NCI-H146 treated with DMSO at 0.1 percent for 48 hours (cell line): ENCODE data around the gene DNAJC27.
A peak's percentile ranks its signal among the peaks of the same experiment; 100 is the strongest.
"Not testable (repeated sequence)": the region's sequence is repeated elsewhere in the genome, so short reads cannot be mapped to it uniquely, and the experiment has no call there.

Experiments
- DNase-seq: peaks from one replicate; lab custom pipeline; 2025; ENCODE audit not compliant: unreplicated experiment; lab: John Stamatoyannopoulos, UW

The DNAJC27 gene

DNA sequence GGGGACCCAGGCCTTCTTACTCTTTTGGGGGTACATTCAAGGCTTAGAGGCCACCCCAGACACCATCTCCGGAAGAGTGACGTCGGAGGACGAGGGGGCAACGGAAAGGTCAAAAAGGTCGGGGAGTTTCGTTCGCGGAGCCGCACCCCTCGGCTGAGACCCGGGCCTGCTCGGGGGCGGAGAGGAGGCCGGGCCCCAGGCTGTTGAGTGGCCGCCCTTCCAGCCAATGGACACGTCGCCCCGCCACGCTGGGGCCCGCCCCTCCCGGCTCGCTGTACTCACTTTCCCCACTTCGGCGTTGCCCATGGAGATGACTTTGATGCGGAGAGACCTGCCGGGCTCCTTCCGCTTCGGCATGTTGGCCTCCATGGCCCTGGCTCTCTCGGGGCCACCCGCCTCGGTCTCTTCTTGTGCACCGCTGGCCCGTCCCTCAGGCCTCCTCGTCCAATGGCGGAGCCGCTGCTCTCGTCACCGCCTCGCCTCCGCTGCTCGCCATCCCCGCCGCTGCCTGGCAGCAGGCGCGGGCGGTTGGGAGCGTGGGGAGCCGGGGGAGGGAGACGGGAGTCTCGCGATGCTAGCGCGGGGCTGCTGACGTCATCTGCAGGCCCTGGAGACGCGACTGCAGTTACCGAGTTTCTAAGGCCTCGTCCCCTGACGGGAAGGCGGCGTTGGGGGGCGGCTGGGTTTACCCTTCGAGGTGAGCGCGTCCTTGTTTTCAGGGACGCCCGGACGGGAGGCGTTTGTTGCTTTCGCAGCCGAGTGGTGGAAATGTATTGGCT lies at the start of gene DNAJC27:
TSS of gene DNAJC27 (minus strand) at position 420 of the 779 bp plus-strand sequence. CDS start at position 369, 51 bp downstream.
- DNase-seq = peak; percentile 95

DNA sequence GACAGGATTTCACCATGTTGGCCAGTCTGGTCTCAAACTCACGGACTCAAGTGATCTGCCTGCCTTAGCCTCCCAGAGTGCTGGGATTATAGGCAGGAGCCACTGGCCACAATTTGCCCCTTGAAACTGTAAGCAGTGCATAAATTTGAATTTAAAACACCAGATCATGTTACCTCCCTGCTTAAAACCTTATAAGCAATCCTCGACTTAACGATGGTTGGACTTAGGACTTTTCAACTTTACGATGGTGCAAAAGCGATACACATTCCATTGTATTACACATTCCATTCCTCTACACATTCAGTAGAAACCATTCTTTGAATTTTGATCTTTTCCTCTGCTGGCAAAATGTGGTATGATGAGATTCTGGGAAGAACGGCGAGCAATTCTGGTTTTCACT lies 46.9 kb upstream of the DNAJC27 start:
- DNase-seq = no peak

DNA sequence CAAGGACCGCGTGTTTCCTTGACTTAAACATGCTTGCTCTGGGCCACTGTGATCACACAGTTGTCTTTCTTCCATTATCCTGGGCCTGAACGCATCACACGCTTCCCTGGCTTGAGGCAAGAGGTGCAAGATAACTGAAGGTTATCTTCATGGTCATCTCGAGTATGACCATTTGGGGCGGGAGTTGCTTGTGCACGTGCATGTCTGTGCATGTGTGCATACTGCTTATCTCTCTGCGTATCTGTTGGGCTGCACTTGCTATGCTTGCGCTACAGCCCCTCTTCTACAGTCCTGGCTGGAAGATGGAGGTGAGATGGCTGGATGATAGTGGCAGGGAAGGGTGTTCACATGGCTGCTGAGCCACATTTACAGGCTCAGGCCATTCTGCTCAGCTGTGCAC lies 42.9 kb upstream of the DNAJC27 start:
- DNase-seq = no peak

DNA sequence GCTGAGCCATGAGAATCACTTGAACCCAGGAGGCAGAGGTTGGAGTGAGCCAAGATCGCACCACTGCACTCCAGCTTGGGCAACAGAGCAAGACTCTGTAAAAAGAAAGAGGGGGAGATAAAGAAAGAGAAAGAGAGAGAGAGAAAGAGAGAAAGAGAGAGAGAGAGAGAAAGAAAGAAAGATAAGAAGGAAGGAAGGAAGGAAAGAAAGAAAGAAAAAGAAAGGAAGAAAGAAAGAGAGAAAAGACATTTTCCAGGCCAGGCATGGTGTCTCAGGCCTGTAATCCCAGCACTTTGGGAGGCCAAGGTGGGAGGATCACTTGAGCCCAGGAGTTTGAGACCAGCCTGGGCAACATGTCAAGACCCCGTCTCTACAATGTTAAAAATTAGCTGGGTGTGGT lies 39.6 kb upstream of the DNAJC27 start:
- DNase-seq = not testable (repeated sequence)

DNA sequence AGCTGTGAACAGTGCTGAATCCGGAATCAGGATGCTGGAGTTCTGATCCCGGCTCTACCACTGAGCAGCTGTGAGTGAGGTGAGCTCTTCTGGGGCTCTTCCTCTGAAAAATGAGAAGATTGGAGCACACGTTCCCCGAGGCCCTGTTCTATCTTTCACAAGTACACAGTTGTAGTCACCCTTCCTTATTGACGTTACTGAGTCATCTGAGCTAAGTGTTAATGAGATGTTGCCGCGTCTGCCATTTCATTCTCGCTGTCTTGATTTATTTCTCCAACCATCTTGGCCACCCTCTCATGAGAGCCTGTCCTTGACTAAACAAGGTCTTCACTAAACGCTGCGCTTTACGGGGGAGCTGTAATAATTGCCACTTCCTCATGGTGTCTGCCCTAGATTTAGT lies 38.2 kb upstream of the DNAJC27 start:
- DNase-seq = no peak

DNA sequence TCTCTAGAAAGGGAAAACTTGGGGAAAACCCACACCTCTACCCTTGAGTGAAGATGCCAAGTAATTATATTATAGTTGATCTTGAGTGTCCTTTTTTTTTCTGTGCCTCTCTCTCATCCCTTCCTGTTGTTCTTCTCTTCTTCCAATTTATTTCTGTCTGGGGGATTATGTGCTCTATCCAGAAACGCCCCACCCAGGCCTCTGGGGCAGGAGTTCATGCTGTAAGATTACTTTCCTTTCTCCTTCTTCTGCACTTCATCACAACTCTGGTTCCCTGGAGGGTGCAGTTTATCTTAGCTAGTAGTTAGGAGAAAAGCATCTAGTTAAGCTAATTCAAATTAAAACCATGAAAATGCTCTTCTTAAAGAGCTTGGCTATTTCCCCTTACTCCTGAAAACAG lies 30.3 kb upstream of the DNAJC27 start:
- no peak for DNase-seq

DNA sequence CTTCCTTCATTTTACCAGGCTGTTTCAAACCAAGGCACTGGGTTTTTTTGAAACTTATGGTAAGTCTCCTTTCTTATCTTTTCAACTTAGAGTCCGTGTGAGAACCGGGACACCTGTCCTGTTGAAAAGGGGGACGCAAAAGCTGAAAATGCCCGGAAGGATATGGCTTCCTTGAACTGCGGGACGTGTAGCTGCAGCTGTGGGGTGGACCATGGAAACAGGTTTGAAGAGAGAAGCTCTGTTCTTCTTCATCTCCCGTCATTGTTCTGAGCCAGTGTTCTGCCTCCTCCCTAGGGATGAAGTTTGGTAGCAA lies 29.5 kb upstream of the DNAJC27 start:
- no peak for DNase-seq

DNA sequence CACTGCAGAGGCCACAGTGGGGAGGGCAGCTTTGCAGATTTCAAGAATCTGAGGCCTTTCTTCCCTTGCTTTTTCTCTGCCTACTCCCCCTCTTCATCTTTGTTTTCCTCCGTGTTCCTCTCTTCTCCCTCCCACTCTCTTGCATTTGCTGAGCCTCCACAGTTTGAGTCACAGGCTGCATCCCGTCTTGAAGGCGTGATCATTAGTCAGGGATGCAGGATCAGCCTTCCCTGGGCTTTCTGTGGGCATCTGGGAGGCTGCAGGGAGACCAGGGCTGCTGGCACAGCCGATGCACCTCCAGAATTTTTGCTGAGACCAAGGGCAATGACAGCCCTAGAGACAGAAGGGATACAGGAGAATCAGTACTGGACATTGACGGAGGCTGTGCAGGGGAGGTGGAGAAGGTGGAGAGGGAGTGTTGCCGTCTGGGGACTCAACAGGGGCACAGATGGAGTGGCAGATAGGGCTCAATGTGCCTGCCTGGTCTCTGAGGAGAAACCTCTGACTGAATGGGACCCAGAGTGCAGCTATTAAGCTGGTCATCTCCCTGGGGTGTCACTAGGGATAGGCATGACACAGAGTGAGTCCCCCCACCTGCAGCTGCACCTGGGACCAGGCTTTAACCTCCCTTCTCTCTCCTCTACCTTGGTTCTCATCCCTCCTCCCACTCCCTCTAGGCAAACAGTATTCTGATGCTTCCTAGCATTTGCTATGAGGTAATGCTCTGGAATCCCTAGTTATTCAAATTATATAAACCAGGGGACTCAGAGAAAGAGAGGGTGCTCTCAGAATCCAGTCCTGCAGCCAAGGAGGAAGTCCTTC lies 29.0 kb upstream of the DNAJC27 start:
- no peak for DNase-seq

DNA sequence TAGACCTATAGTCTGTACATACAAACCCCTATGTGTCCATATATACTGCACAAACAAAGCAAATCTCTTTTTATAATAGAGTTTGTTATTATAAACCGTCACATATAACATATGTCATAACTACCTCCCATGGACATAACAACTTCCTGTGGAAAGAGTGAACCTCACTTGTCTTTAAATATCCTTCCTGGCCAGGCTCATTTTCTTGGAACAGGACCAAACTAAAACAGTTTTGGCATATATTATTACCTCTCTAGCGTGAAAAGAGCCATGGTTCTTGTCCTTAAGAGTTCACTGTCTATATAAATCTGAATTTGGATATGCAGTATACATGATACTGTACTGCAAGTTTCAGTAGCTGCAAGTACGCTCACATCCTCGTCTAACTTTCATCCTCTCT lies 28.3 kb upstream of the DNAJC27 start:
- no peak for DNase-seq

DNA sequence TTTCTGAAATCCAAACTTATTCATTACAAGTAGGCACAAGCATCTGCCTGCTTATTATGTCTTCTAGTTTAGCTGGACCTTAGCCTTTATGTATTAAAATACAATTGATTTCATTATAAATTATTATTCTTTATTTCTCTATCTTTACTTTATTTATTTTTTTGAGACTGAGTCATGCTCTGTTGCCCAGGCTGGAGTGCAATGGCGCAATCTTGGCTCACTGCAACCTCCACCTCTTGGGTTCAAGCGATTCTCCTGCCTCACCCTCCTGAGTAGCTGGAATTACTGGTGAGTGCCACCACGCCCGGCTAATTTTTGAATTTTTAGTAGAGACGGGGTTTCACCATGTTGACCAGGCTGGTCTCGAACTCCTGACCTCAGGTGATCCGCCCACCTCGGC lies 27.3 kb upstream of the DNAJC27 start:
- DNase-seq = not testable (repeated sequence)

DNA sequence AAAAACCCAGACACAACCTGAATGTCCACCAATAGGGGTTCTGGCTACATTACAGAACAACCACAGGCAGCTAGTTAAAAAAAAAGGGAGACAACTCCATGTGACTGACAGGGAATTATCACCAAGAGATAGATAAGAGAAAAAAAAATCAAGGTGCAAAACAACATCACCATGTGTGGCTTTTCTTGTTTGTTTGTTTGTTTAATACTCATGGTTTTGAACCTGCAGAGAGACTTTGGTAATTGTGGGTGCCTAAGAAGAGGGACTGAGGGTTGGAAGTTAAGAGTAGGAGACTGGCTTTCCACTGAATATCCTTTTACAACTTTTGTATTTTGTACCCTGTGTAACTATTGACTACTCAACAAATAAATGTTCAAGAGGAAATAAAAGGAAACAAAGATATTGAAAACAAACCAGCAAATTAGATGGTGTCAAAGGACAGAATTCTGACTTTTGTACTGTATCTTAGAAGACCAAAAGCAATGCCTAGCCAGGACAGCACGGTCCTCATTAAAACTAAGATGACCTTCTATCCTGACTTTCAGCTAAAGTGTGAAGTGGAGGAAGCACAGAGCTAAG lies 22.5 kb upstream of the DNAJC27 start:
- no peak for DNase-seq

DNA sequence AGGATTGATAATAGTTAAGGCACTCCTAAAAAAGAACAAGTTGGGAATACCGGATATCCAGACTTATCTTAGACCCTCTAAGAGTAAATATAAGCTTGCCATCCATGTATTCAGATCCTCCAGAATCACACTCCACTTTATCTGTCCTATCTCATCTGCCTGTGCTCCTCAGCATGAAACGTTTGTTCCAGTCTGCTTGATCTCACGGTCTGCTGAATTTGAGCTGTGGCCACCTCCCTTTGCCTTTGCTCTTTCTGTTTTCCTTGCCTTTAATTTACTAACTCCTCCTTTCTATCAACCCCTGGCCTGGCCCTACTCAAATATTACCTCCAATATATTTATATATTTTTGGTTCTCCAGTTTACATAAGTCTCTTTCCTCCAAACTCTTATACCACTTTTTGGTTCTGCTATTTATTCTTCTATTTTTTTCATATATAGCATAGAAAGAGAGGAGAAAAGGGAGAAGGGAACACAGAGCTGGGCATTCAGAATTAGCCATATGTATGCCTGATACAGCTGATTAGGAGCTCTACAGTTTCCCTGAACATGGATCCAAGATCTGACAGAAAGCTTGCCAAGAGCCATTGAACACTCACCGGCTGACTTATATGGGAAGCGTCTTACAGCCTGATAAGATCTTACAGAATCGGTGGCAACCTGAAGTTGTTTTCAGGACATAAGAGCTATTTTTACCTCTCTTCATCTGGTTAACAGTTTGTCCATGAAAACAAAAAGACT lies 21.8 kb upstream of the DNAJC27 start:
- DNase-seq = peak; percentile 34

DNA sequence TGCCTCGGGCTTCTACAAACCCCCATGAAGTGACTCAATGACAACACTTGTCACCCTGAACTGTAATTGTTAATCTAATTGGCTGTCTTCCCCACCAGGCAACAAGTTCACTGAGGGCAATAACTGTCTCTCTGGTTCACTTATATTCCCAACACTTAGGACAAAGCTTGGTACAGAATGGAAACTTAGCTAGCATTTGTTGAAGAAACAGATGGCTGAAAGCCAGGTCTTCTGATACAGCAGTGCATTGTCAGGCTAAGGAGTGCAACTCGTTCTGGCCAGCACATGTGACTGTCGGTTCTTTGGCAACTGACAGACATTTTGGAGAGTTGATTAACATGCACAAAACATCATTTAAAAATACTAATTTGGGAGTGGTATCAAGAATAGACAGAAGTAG lies 14.6 kb upstream of the DNAJC27 start:
- no peak for DNase-seq

DNA sequence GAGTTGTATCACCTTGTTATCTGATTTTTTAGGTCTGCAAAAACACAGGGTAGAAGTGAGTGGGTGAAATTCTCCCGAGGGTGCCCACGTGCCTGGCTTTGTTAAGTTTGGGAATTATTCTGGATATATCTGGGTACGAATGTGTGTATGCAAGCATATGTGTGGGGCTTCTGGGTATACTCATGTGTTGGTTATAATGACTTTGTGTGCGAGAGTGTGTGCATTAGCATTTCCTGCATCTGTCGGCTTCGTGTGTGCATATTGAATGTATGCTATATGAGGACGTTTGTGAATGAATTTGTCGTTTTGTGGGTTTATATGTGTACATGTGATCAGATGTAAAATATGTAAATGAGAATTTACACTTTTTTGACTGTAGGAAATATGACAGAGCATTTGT lies 13.8 kb upstream of the DNAJC27 start:
- no peak for DNase-seq

DNA sequence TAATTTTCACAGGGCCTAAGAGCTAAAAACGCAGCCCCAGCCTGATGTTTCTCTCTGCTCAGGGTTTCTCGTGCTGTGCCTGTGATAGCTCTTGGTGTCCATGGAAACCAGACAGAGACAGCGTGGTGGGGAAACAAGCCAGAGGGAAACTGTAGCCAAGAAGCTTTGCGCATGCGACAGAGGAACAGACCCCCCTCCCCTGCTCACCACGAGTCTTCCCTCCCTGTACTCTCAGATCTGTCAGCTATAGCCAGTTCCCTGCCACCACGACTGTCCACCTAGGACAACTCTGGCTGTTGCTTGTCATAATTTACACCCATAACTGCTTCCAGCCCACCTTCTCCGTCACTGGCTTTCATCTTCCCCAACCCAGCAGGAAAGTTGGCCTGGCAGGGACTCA lies 13.2 kb upstream of the DNAJC27 start:
- peak; percentile 57 for DNase-seq

DNA sequence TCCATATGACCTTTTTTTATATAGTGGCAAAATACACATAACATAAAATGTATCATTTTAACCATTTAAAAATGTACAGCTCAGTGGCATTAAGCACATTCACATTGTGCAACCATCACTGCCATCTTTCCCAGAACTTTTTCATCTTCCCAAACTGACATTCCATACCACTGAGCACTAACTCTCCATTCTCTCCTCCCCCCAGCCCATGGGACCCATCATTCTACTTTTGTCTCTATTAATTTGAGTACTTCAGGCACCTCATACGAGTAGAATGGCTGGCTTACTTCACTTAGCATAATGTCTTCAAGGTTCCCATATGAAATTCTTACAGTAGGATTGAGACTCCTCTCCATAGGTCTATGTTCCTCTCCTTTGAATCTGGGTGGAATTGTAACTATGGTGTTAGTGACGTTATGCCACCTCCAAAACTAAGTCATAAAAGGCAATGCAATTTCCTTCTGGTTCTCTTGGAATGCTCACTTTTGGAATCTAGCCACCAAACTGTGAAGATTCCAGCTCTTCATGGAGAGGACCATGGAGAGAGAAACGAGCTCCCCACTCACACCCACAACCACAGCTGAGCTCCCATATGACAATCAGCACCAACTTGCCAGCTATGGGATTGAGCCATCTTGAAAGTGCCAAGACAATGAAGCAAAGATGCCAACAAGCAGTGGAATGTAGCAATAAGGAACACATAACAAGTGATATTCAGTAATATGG lies 9.8 kb upstream of the DNAJC27 start:
- DNase-seq = no peak

DNA sequence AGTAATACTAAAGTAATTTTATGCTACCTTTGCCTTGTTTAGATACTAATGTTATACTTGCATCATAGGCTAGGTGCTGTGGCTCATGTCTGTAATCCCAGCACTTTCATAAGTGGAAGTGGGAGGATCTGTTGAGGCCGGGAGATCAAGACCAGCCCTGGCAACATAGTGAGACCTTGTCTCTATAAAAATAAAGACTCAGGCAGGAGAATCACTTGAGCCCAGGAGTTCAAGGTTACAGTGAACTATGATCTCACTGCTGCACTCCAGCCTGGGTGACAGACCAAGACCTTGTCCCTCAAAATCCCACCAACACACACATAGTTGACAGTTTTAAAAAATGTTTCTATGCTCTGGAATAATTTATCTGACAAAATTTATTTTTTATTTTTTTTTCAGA lies 6.9 kb upstream of the DNAJC27 start:
- no peak for DNase-seq

DNA sequence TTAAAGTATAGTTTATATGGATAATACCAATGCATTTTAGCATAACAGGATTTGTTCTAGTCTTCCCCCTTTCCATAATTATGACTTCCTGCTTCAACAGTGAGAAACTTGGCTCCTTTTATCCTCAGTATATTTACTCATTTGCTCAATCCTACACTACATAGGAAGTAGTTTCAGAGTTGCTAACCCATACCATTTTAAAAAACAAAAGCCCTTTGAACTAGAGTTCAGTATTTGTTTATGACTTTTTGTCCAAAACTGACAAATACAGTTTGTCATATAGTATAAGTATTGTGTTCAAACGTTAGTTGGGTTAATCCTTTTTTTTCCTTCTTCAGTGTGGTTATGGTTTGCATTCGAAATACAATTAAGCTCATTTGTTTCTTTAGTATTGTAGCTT lies 5.9 kb upstream of the DNAJC27 start:
- no peak for DNase-seq

DNA sequence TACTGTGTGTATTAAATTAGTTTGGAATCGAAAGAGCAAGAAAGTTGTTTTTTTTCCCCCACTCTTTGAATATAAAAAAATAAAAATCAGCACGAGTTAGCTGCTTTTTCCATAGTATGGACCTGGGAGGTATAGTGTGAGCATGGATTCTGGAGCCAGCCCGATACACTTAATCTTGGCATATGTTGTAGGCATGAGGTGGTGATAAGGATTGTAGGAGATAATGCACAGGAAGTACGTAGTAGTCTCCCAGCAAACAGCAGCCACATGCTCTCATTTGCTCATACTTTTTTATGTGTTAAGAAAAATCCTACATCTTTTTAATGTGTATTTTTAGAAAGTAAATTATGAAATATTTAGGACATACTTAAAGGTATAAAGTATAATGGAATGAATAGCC lies 2.1 kb upstream of the DNAJC27 start:
- DNase-seq = no peak

DNA sequence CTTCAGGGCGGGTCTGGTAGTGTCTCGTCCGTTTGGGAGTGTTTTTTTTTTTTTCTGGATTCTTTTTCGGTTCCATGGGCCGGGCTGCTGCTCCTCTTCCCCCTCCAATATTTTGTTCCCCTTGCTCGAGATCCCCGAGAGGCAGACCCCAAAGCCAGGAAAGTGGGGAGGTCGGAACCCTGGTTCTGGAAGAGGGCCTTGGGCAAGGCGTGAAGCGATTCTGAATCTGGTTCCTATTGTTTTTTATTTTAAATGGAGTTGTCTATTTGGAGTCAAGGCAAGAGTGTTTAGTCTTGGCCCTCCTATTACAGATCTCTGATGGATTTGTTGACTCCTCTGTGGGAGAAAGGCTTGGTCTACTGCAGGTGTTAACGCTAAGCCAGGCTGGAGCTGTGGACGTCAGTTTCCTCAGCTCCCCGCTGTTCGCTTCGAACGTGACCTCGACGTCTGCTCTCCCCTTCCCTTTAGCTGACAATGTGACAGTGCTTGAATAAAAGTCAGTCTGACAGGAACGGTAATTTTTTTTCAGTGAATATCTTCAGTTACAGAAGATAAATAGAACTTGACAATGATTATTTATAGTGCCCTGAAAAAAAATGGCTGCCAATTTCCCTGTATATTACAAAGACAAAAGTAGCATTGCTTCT lies 683 bp upstream of the DNAJC27 start:
- DNase-seq = peak; percentile 54

DNA sequence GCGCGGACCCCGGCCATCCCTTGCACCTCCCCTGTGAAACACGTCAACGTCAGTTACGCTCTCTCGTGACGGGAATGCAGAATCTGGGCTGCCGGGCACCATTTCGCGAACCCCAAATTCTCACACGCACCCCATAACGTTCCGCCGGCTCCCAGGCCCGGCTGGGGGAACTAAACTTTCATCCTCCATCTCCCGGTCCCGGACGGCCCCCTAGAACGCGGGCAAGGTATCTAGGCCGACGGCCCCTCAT lies 544 bp downstream of the DNAJC27 start:
- DNase-seq = no peak
